Calu3 (cell line): ENCODE results near the gene ZNF687. TPM values are rescaled to one million over a fixed set of nuclear protein-coding genes. Genes with fewer than 3 reads are reported as not detected.

Experiments
- BruUV-seq: library from RNA; stranded (reverse); fragments of 400-500 nt; replicated peaks from 2 replicates; lab custom pipeline; 2021; lab: Mats Ljungman, UMichigan
- CTCF ChIA-PET: fragments of 300-600 bp; sonication (Branson Sonifier 250); formaldehyde crosslinking; loops from one replicate; lab custom pipeline; 2022; ENCODE audit warnings: antibody characterized with exemption; lab: Charles Lee
- DNase-seq: peaks from one replicate; pipeline ENCODE4 v3.0.0; 2022
- H3K27ac Mint-ChIP-seq: one replicate; pipeline ENCODE4 v1.8.0; 2022; ENCODE audit warnings: mixed read lengths; ENCODE audit not compliant: unreplicated experiment
- H3K27me3 Mint-ChIP-seq: one replicate; pipeline ENCODE4 v1.8.0; 2022; ENCODE audit warnings: mixed read lengths; ENCODE audit not compliant: unreplicated experiment
- H3K36me3 Mint-ChIP-seq: one replicate; pipeline ENCODE4 v1.8.0; 2022; ENCODE audit warnings: mild to moderate bottlenecking, moderate library complexity, mixed read lengths; ENCODE audit not compliant: insufficient read depth, unreplicated experiment
- H3K4me1 Mint-ChIP-seq: one replicate; pipeline ENCODE4 v1.8.0; 2022; ENCODE audit warnings: mild to moderate bottlenecking, low read depth, mixed read lengths; ENCODE audit not compliant: unreplicated experiment
- H3K4me3 Mint-ChIP-seq: one replicate; pipeline ENCODE4 v1.8.0; 2022; ENCODE audit warnings: mild to moderate bottlenecking, low read depth, moderate library complexity, mixed read lengths; ENCODE audit not compliant: unreplicated experiment
- H3K9me3 Mint-ChIP-seq: one replicate; pipeline ENCODE4 v1.8.0; 2022; ENCODE audit warnings: low read depth, mixed read lengths; ENCODE audit not compliant: unreplicated experiment
- intact Hi-C: fragments of 100-400 bp; cut with micrococcal nuclease; formaldehyde crosslinking; loops from one replicate; pipeline ENCODE4 v1.10.0; 2022; ENCODE audit not compliant: unreplicated experiment
- total RNA-seq: library from RNA; stranded (reverse); gene quantifications from 2 replicates; pipeline ENCODE4 v1.2.3, GENCODE V29; 2022
- TF ChIP-seq, protein P1 (sequence below): fragments of 200-600 bp; IDR thresholded peaks from one replicate; pipeline ENCODE4 v1.8.0; 2022; ENCODE audit warnings: antibody characterized with exemption; ENCODE audit not compliant: unreplicated experiment

The ZNF687 gene
- total RNA-seq, 1 experiment from 2014 or later: 42.9 TPM

GRCh38 chr1:151309811-151310323 is 27.8 kb downstream of the ZNF687 start:
- Mint-ChIP-seq H3K27ac (no peak overlapping the region), H3K9me3 (no peaks in the 10 kb centered on the region), H3K27me3 (no peaks in the 10 kb centered on the region), H3K4me3 (no peak overlapping the region), H3K36me3 (peaks cover 34% of the 10 kb centered on the region), H3K4me1 (peaks cover 34% of the 10 kb centered on the region)
- TF ChIP-seq, protein P1, sequence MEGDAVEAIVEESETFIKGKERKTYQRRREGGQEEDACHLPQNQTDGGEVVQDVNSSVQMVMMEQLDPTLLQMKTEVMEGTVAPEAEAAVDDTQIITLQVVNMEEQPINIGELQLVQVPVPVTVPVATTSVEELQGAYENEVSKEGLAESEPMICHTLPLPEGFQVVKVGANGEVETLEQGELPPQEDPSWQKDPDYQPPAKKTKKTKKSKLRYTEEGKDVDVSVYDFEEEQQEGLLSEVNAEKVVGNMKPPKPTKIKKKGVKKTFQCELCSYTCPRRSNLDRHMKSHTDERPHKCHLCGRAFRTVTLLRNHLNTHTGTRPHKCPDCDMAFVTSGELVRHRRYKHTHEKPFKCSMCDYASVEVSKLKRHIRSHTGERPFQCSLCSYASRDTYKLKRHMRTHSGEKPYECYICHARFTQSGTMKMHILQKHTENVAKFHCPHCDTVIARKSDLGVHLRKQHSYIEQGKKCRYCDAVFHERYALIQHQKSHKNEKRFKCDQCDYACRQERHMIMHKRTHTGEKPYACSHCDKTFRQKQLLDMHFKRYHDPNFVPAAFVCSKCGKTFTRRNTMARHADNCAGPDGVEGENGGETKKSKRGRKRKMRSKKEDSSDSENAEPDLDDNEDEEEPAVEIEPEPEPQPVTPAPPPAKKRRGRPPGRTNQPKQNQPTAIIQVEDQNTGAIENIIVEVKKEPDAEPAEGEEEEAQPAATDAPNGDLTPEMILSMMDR: no peak
- DNase-seq: no peak
- no TSS peak for BruUV-seq
- CTCF ChIA-PET: interaction anchor here (0.5 to 1.1 kb wide), 3 partner anchors 8 to 31 kb away, joined by 3 to 7 read pairs (median 3); no protein-coding TSS in a partner anchor
- intact Hi-C loops: no loop called here

DNA sequence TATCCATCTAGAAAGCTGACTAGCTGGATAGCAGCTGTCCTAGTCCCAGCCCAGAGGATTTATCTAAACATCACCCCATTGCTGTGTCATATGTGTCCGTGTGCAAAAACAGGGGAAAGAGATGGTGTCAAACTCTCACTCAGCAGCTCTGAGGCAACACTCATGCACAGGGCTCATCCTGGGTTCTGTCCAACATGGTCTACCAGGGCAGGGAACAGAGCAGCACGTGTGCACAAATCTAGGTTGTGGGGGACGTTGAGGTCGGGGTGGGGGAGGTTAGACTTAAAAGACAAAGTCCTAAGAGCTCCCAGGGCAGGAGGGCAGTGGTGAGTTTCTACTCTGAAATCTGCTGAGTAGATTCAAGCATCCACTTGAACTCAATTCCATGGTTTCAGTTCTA is 28.9 kb downstream of the ZNF687 start:
- no peak for DNase-seq
- BruUV-seq: no TSS peak
- Mint-ChIP-seq H3K27ac (peak overlapping the region; percentile 95), H3K4me3 (no peak overlapping the region), H3K27me3 (no peaks in the 10 kb centered on the region), H3K36me3 (peaks cover 29% of the 10 kb centered on the region), H3K4me1 (peaks cover 34% of the 10 kb centered on the region), H3K9me3 (no peaks in the 10 kb centered on the region)
- CTCF ChIA-PET: interaction anchor here (1.1 to 2.3 kb wide), 5 partner anchors 10 to 526 kb away, joined by 3 to 20 read pairs (median 7); partner anchors contain the start of gene PI4KB
- intact Hi-C loops: no loop called here
- TF ChIP-seq, protein P1: no peak

DNA sequence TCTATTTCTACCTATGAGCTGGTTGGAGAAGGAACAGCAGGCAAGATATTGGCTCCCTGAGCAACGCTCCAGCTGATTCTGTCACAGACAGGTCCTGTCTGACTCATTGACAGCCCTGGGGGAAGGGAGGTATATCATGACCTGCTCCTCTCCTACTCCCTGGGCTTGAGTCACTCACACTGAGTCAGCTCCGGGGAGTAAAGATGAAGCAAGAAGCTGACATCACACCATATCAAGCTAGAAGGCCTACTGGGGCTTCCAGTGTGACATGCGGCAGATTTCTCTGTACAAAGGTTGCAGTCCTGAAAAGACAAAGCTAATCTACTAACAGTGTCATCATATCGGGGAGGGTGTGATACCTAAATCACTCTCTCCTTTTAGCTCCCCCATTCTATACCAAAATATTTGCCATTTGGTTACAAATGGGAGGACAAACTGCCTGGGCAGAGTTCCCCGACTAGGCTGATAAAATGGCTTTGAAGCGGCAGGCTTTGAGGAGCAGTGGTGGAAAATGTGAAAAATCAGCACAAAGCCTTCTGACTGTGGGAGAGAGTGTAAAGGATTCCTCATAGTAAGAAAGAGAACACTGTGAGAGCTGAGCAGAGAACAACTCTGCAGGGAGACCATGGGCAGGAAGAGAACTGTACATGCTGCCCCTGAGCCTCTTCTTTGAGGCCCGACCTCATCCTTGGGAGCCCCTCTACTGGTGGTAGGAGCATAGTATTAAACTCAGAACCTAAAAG is 29.7 kb downstream of the ZNF687 start:
- no peaks in the 10 kb centered on the region for H3K9me3 Mint-ChIP-seq
- H3K27ac Mint-ChIP-seq: peak overlapping the region; percentile 95
- TF ChIP-seq, protein P1: no peak
- BruUV-seq: no TSS peak
- H3K36me3 Mint-ChIP-seq: peaks cover 23% of the 10 kb centered on the region
- DNase-seq: peak; percentile 93
- H3K4me1 Mint-ChIP-seq: peaks cover 34% of the 10 kb centered on the region
- no peaks in the 10 kb centered on the region for H3K27me3 Mint-ChIP-seq
- intact Hi-C loops: no loop called here
- no peak overlapping the region for H3K4me3 Mint-ChIP-seq
- CTCF ChIA-PET: interaction anchor here (0.6 to 2.3 kb wide), 7 partner anchors 9 to 525 kb away, joined by 3 to 20 read pairs (median 5); partner anchors contain the start of gene PI4KB

- intact Hi-C loops: no loop called here
- CTCF ChIA-PET: interaction anchor here (1.4 to 2.3 kb wide), 3 partner anchors 11 to 524 kb away, joined by 3 to 20 read pairs (median 15); partner anchors contain the start of gene PI4KB
- no TSS peak for BruUV-seq
- no peak for DNase-seq
- Mint-ChIP-seq H3K27me3 (no peaks in the 10 kb centered on the region), H3K27ac (peak overlapping the region; percentile 95), H3K9me3 (no peaks in the 10 kb centered on the region), H3K4me1 (peaks cover 34% of the 10 kb centered on the region), H3K36me3 (peaks cover 17% of the 10 kb centered on the region), H3K4me3 (no peak overlapping the region)
- TF ChIP-seq, protein P1: no peak
These were observed 30.3 kb downstream of the ZNF687 start for GRCh38 chr1:151312411-151312810.
